HEK293T (cell line): Measurements from ENCODE around the gene NYNRIN.

Experiments
- ARNT ChIP-seq: fragments of 450-650 bp; IDR thresholded peaks from 2 replicates; pipeline ENCODE4 v1.6.1; 2017; ENCODE audit warnings: mild to moderate bottlenecking
- BHLHE40 ChIP-seq: fragments of 450-650 bp; IDR thresholded peaks from 2 replicates; pipeline ENCODE4 v1.6.1; 2016; ENCODE audit warnings: mild to moderate bottlenecking, moderate library complexity, borderline replicate concordance
- CTBP1 ChIP-seq: fragments of 450-650 bp; IDR thresholded peaks from 2 replicates; pipeline ENCODE4 v1.6.1; 2016; ENCODE audit warnings: borderline replicate concordance
- ELF4 ChIP-seq: fragments of 450-650 bp; IDR thresholded peaks from 2 replicates; pipeline ENCODE4 v1.6.1; 2017; ENCODE audit warnings: antibody characterized with exemption
- FOXK2 ChIP-seq: fragments of 450-650 bp; IDR thresholded peaks from 2 replicates; pipeline ENCODE4 v1.6.1; 2016; ENCODE audit warnings: mild to moderate bottlenecking
- FOXM1 ChIP-seq: fragments of 450-650 bp; IDR thresholded peaks from 2 replicates; pipeline ENCODE4 v1.6.1; 2017; ENCODE audit warnings: mild to moderate bottlenecking, borderline replicate concordance
- HDGF ChIP-seq: fragments of 450-650 bp; IDR thresholded peaks from 2 replicates; pipeline ENCODE4 v1.6.1; 2017; ENCODE audit warnings: antibody characterized with exemption, borderline replicate concordance
- LEF1 ChIP-seq: fragments of 450-650 bp; IDR thresholded peaks from 2 replicates; pipeline ENCODE4 v1.6.1; 2017; ENCODE audit warnings: mild to moderate bottlenecking, borderline replicate concordance
- SP1 ChIP-seq: fragments of 450-650 bp; IDR thresholded peaks from 2 replicates; pipeline ENCODE4 v1.6.1; 2017
- SUZ12 ChIP-seq: fragments of 450-650 bp; IDR thresholded peaks from 2 replicates; pipeline ENCODE4 v1.6.1; 2016; ENCODE audit warnings: mild to moderate bottlenecking
- TARDBP ChIP-seq: fragments of 450-650 bp; IDR thresholded peaks from 2 replicates; pipeline ENCODE4 v1.6.1; 2016
- ZNF384 ChIP-seq: fragments of 450-650 bp; IDR thresholded peaks from 2 replicates; pipeline ENCODE4 v1.6.1; 2016

- no peak for TF ChIP-seq BHLHE40
- no peak for TF ChIP-seq CTBP1
- TF ChIP-seq SP1 = no peak
- TF ChIP-seq FOXK2 = no peak
- no peak for TF ChIP-seq SUZ12
- TF ChIP-seq FOXM1 = no peak
- TF ChIP-seq ARNT = no peak
- TF ChIP-seq ELF4 = no peak
- TF ChIP-seq ZNF384 = no peak
- no peak for TF ChIP-seq LEF1
- TF ChIP-seq HDGF = no peak
- no peak for TF ChIP-seq TARDBP
These were observed 30.1 kb upstream of the NYNRIN start for GRCh38 chr14:24368562-24369252.
